Thyroid gland (tissue), 4 donors: ENCODE data around the gene EFNA3. TPM values are rescaled to one million over a fixed set of nuclear protein-coding genes. Genes with fewer than 3 reads are reported as not detected.

ENCODE experiments used
- DNase-seq, 2 donors: peaks; one replicate each; pipeline ENCODE4 v3.0.0-alpha.2; 2019
- H3K27ac ChIP-seq, 3 donors: fragments of 200-600 bp; sonication (generic); 1 replicate in 2 of 3; 2 replicates in 1 of 3; pipeline ENCODE4 v1.5.1; 2016 to 2019; ENCODE audit warnings: mild to moderate bottlenecking in 1 of 3, moderate library complexity in 1 of 3
- H3K27me3 ChIP-seq: fragments of 200-600 bp; sonication (generic); one replicate; pipeline ENCODE4 v1.5.1; 2019
- H3K36me3 ChIP-seq, 2 donors: fragments of 200-600 bp; sonication (generic); one replicate each; pipeline ENCODE4 v1.5.1; 2016 to 2019
- H3K4me1 ChIP-seq, 2 donors: fragments of 200-600 bp; sonication (generic); one replicate each; pipeline ENCODE4 v1.5.1; 2017 to 2019
- H3K4me3 ChIP-seq, 3 donors: fragments of 200-600 bp; sonication (generic); replicated peaks in 1 of 3; 1 replicate in 2 of 3; 2 replicates in 1 of 3; pipeline ENCODE4 v1.5.1; 2016; ENCODE audit warnings: mild to moderate bottlenecking in 1 of 3
- H3K9me3 ChIP-seq: fragments of 200-600 bp; sonication (generic); one replicate; pipeline ENCODE4 v1.5.1; 2017
- CTCF ChIP-seq, 6 experiments: fragments of 200-600 bp in 3 of 6; fragments of 450-650 bp in 3 of 6; sonication (generic) in 3 of 6; IDR thresholded peaks; one replicate each; pipeline ENCODE4 v1.5.1; 2016 to 2019; ENCODE audit warnings: antibody characterized with exemption in 6 of 6, mild to moderate bottlenecking in 2 of 6, inconsistent platforms in 1 of 6, moderate library complexity in 1 of 6
- POLR2A ChIP-seq, 2 donors: fragments of 450-650 bp; IDR thresholded peaks; one replicate each; pipeline ENCODE4 v1.6.1; 2017; ENCODE audit warnings: antibody characterized with exemption in 2 of 2, mild to moderate bottlenecking in 2 of 2, moderate library complexity in 1 of 2
- WGBS, 2 donors: methylation state at CpG; one replicate each; pipeline ENCODE4 v1.1.5; 2017; 5-methylcytosine and 5-hydroxymethylcytosine counted together
- intact Hi-C: fragments of 100-400 bp; cut with DNase I; formaldehyde crosslinking; loops from one replicate; pipeline ENCODE4 v1.15.1; 2023
- total RNA-seq, 4 donors: library from RNA; depleted of rRNA; stranded (reverse); fragments of >200 nt; gene quantifications; one replicate each; pipeline ENCODE4 v1.2.3, GENCODE V29; 2016

EFNA3 gene
- total RNA-seq, 4 donors from 2014 or later, result 1.2 to 2.9 (median 2.0) TPM

- WGBS, 2 donors, result 70 to 76% methylated on average over 5 of the region's 5 CpGs
- peaks cover 10% of the 10 kb centered on the region for H3K27me3 ChIP-seq
- no peak for DNase-seq
- no peak overlapping the region for H3K27ac ChIP-seq
- H3K4me3 ChIP-seq, result no peak overlapping the region
- no peaks in the 10 kb centered on the region for H3K36me3 ChIP-seq
- no peak for TF ChIP-seq CTCF (IDR thresholded peaks at IDR 0.05)
- peaks cover 21 to 33% of the 10 kb centered on the region in 2 donors for H3K4me1 ChIP-seq
- H3K9me3 ChIP-seq, result no peaks in the 10 kb centered on the region
- intact Hi-C loops, result no loop called here
Measured at GRCh38 chr1:155075535-155075934, 3.1 kb upstream of the EFNA3 start.

- no peak for DNase-seq
- Histone ChIP-seq H3K27ac (no peak overlapping the region), H3K27me3 (peaks cover 19% of the 10 kb centered on the region), H3K9me3 (no peaks in the 10 kb centered on the region), H3K36me3 (no peaks in the 10 kb centered on the region), H3K4me1 (peaks cover 26 to 33% of the 10 kb centered on the region in 2 donors), H3K4me3 (no peak overlapping the region)
- WGBS, 2 donors, result 75 to 78% methylated on average over 1 of the region's 1 CpG
- no peak for TF ChIP-seq CTCF (IDR thresholded peaks at IDR 0.05)
- TF ChIP-seq POLR2A (IDR thresholded peaks at IDR 0.05), result no peak
- intact Hi-C loops, result no loop called here
Measured at GRCh38 chr1:155076371-155076770, 2.3 kb upstream of the EFNA3 start.

GRCh38 chr1:155077346-155077745 lies 1.3 kb upstream of the EFNA3 start:
- intact Hi-C loops, result no loop called here

GRCh38 chr1:155077758-155078445 lies 735 bp upstream of the EFNA3 start:
- WGBS, 2 donors, result 64% methylated on average over 4 of the region's 4 CpGs
- H3K27me3 ChIP-seq, result peaks cover 34% of the 10 kb centered on the region
- H3K4me1 ChIP-seq, result peaks cover 39 to 47% of the 10 kb centered on the region in 2 donors
- H3K9me3 ChIP-seq, result no peaks in the 10 kb centered on the region
- no peak for TF ChIP-seq POLR2A (IDR thresholded peaks at IDR 0.05)
- TF ChIP-seq CTCF (IDR thresholded peaks at IDR 0.05), result no peak
- intact Hi-C loops, result no loop called here
- no peak overlapping the region for H3K4me3 ChIP-seq
- no peak for DNase-seq
- H3K36me3 ChIP-seq, result no peaks in the 10 kb centered on the region
- H3K27ac ChIP-seq, result no peak overlapping the region

More at GRCh38 chr1:155077346-155077745, 1.3 kb upstream of the EFNA3 start:
- 96 to 100% methylated on average over 3 of the region's 3 CpGs for WGBS, 2 donors
- peaks cover 34 to 42% of the 10 kb centered on the region in 2 donors for H3K4me1 ChIP-seq
- no peak for TF ChIP-seq CTCF (IDR thresholded peaks at IDR 0.05)
- no peak for TF ChIP-seq POLR2A (IDR thresholded peaks at IDR 0.05)
- no peak overlapping the region for H3K27ac ChIP-seq
- DNase-seq, result no peak
- no peaks in the 10 kb centered on the region for H3K36me3 ChIP-seq
- H3K4me3 ChIP-seq, result no peak overlapping the region
- peaks cover 29% of the 10 kb centered on the region for H3K27me3 ChIP-seq
- no peaks in the 10 kb centered on the region for H3K9me3 ChIP-seq

- Histone ChIP-seq H3K4me1 (peaks cover 39 to 48% of the 10 kb centered on the region in 2 donors), H3K27me3 (peaks cover 42% of the 10 kb centered on the region), H3K27ac (no peak overlapping the region), H3K36me3 (no peaks in the 10 kb centered on the region), H3K4me3 (peak overlapping the region in 1 of 3 donors; percentile 42), H3K9me3 (no peaks in the 10 kb centered on the region)
- intact Hi-C loops, result no loop called here
- no peak for DNase-seq
- TF ChIP-seq CTCF (IDR thresholded peaks at IDR 0.05) (no peak), POLR2A (IDR thresholded peaks at IDR 0.05) (no peak)
- 4% methylated on average over 6 of the region's 10 CpGs; no CpG with 5 or more reads in 1 of the 2 donors for WGBS, 2 donors
Measured at GRCh38 chr1:155079210-155079486, 511 bp downstream of the EFNA3 start.
